Ishikawa (cell line): Measurements from ENCODE around the gene SERPINB1.

Experiments used
- CEBPB ChIP-seq: IDR thresholded peaks from 2 replicates; pipeline ENCODE4 v1.6.1; 2012
- CREB1 ChIP-seq: IDR thresholded peaks from 2 replicates; pipeline ENCODE4 v1.6.1; 2012; ENCODE audit warnings: low read depth
- EP300 ChIP-seq: IDR thresholded peaks from 2 replicates; pipeline ENCODE4 v1.6.1; 2012; ENCODE audit warnings: borderline replicate concordance
- FOXM1 ChIP-seq: IDR thresholded peaks from 2 replicates; pipeline ENCODE4 v1.6.1; 2012; ENCODE audit warnings: low read depth, borderline replicate concordance
- MAX ChIP-seq: IDR thresholded peaks from 2 replicates; pipeline ENCODE4 v1.6.1; 2012
- NFIC ChIP-seq: IDR thresholded peaks from 2 replicates; pipeline ENCODE4 v1.6.1; 2012
- REST ChIP-seq: IDR thresholded peaks from 2 replicates; pipeline ENCODE4 v1.6.1; 2012; ENCODE audit warnings: low read depth, mild to moderate bottlenecking
- TAF1 ChIP-seq: IDR thresholded peaks from 2 replicates; pipeline ENCODE4 v1.6.1; 2012; ENCODE audit warnings: low read depth, mild to moderate bottlenecking
- TEAD4 ChIP-seq: IDR thresholded peaks from 2 replicates; pipeline ENCODE4 v1.6.1; 2012
- USF1 ChIP-seq: IDR thresholded peaks from 2 replicates; pipeline ENCODE4 v1.6.1; 2012
- YY1 ChIP-seq: IDR thresholded peaks from 2 replicates; pipeline ENCODE4 v1.6.1; 2012; ENCODE audit warnings: low read depth

GRCh38 chr6:2865270-2865669, 23.6 kb upstream of the SERPINB1 start:
- no peak for TF ChIP-seq YY1
- no peak for TF ChIP-seq REST
- TF ChIP-seq CEBPB: no peak
- TF ChIP-seq MAX: no peak
- no peak for TF ChIP-seq EP300
- TF ChIP-seq TEAD4: no peak
- no peak for TF ChIP-seq NFIC
- TF ChIP-seq TAF1: no peak
- no peak for TF ChIP-seq USF1
- no peak for TF ChIP-seq FOXM1
- TF ChIP-seq CREB1: no peak
